IMR-90 (cell line): Measurements from ENCODE around the gene AP1S2. TPM values are rescaled to one million over a fixed set of nuclear protein-coding genes. Genes with fewer than 3 reads are reported as not detected.

ENCODE experiments used
- ATAC-seq: fragments of 200-7000 bp; cut with Tn5 transposase; 2 replicates; pipeline ENCODE4 v1.9.1; 2020; ENCODE audit warnings: low read depth, mild to moderate bottlenecking, moderate library complexity
- BruUV-seq: library from RNA; stranded (reverse); fragments of 400-500 nt; replicated peaks from 2 replicates; lab custom pipeline; 2021; lab: Mats Ljungman, UMichigan
- CTCF ChIA-PET: fragments of 300-600 bp; formaldehyde crosslinking; extraction: SDS; loops from one replicate; lab custom pipeline; 2021; ENCODE audit warnings: antibody characterized with exemption; lab: Yijun Ruan, JAX
- POLR2A ChIA-PET: fragments of 300-600 bp; sonication (Branson Sonifier 250); formaldehyde crosslinking; loops from one replicate; lab custom pipeline; 2022; ENCODE audit warnings: antibody characterized with exemption; ENCODE audit not compliant: unreplicated experiment; lab: Charles Lee
- DNase-seq: peaks from one replicate; pipeline ENCODE4 v3.0.0; 2013
- H2AFZ ChIP-seq: replicated peaks from 2 replicates; pipeline ENCODE3; 2013; ENCODE audit warnings: low read length, mild to moderate bottlenecking; ENCODE audit not compliant: poor library complexity
- H2AK5ac ChIP-seq: 2 replicates; pipeline ENCODE4 v1.6.1; 2013; ENCODE audit warnings: low read depth, low read length, inconsistent platforms
- H2AK9ac ChIP-seq: replicated peaks from 2 replicates; pipeline ENCODE3; 2013; ENCODE audit warnings: mild to moderate bottlenecking, low read depth, low read length, moderate library complexity; ENCODE audit not compliant: poor library complexity
- H2BK120ac ChIP-seq: 2 replicates; pipeline ENCODE4 v1.6.1; 2013; ENCODE audit warnings: low read depth, low read length, inconsistent platforms
- H2BK15ac ChIP-seq: 3 replicates; pipeline ENCODE4 v1.6.1; 2013; ENCODE audit warnings: low read depth, low read length, inconsistent platforms
- H2BK20ac ChIP-seq: 2 replicates; pipeline ENCODE4 v1.6.1; 2013; ENCODE audit warnings: low read depth, mild to moderate bottlenecking, inconsistent platforms, low read length, moderate library complexity
- H2BK5ac ChIP-seq: 2 replicates; pipeline ENCODE4 v1.6.1; 2013; ENCODE audit warnings: mild to moderate bottlenecking, low read depth, low read length, inconsistent platforms; ENCODE audit not compliant: poor library complexity, severe bottlenecking
- H3K14ac ChIP-seq: replicated peaks from 2 replicates; pipeline ENCODE4 v1.6.1; 2013; ENCODE audit warnings: low read depth, low read length, inconsistent platforms
- H3K18ac ChIP-seq: 2 replicates; pipeline ENCODE4 v1.6.1; 2013; ENCODE audit warnings: low read depth, low read length, control low read depth
- H3K23ac ChIP-seq: 2 replicates; pipeline ENCODE4 v1.6.1; 2013; ENCODE audit warnings: low read depth, low read length, inconsistent platforms
- H3K27ac ChIP-seq: 2 replicates; pipeline ENCODE4 v1.5.1; 2013; ENCODE audit warnings: mild to moderate bottlenecking, control low read depth, low read length; ENCODE audit not compliant: insufficient read depth
- H3K27me3 ChIP-seq: 2 replicates; pipeline ENCODE4 v1.6.1; 2013; ENCODE audit warnings: low read length; ENCODE audit not compliant: control insufficient read depth, insufficient read depth
- H3K36me3 ChIP-seq: 2 replicates; pipeline ENCODE4 v1.6.1; 2013; ENCODE audit warnings: low read length, mixed read lengths; ENCODE audit not compliant: control insufficient read depth, insufficient read depth
- H3K4ac ChIP-seq: 2 replicates; pipeline ENCODE4 v1.6.1; 2013; ENCODE audit warnings: low read depth, low read length, inconsistent platforms
- H3K4me1 ChIP-seq: 2 replicates; pipeline ENCODE4 v1.6.1; 2013; ENCODE audit warnings: low read length, mixed read lengths; ENCODE audit not compliant: control insufficient read depth, insufficient read depth
- H3K4me2 ChIP-seq: 2 replicates; pipeline ENCODE4 v1.6.1; 2013; ENCODE audit warnings: low read depth, mild to moderate bottlenecking, control low read depth, low read length, moderate library complexity
- H3K4me3 ChIP-seq: 2 replicates; pipeline ENCODE4 v1.5.1; 2013; ENCODE audit warnings: low read depth, mild to moderate bottlenecking, control low read depth, low read length, moderate library complexity; ENCODE audit not compliant: insufficient read depth
- H3K56ac ChIP-seq: 2 replicates; pipeline ENCODE4 v1.6.1; 2013; ENCODE audit warnings: low read length, inconsistent platforms; ENCODE audit not compliant: insufficient read depth; ENCODE audit errors: extremely low read depth
- H3K79me1 ChIP-seq, 2 experiments: 2 replicates each; pipeline ENCODE4 v1.6.1; 2013; ENCODE audit warnings: low read length in 2 of 2, inconsistent platforms in 1 of 2, low read depth in 1 of 2
- H3K9ac ChIP-seq: 2 replicates; pipeline ENCODE4 v1.6.1; 2013; ENCODE audit warnings: low read depth, low read length, control low read depth
- H3K9me1 ChIP-seq: 2 replicates; pipeline ENCODE4 v1.6.1; 2013; ENCODE audit warnings: low read length, inconsistent platforms; ENCODE audit not compliant: insufficient read depth
- H3K9me3 ChIP-seq: 2 replicates; pipeline ENCODE4 v1.6.1; 2013; ENCODE audit warnings: low read length; ENCODE audit not compliant: control insufficient read depth, insufficient read depth
- H4K20me1 ChIP-seq: 2 replicates; pipeline ENCODE4 v1.6.1; 2013; ENCODE audit warnings: low read length, inconsistent platforms; ENCODE audit not compliant: insufficient read depth
- H4K5ac ChIP-seq: 2 replicates; pipeline ENCODE4 v1.6.1; 2013; ENCODE audit warnings: mild to moderate bottlenecking, low read depth, low read length, control low read depth
- H4K8ac ChIP-seq, 2 experiments: 2 replicates each; pipeline ENCODE4 v1.6.1; 2013; ENCODE audit warnings: low read depth in 2 of 2, low read length in 2 of 2, control low read depth in 1 of 2, inconsistent platforms in 1 of 2
- H4K91ac ChIP-seq: 2 replicates; pipeline ENCODE4 v1.6.1; 2013; ENCODE audit warnings: low read depth, low read length, inconsistent platforms; ENCODE audit not compliant: insufficient read depth
- CEBPB ChIP-seq: IDR thresholded peaks from 2 replicates; pipeline ENCODE4 v1.6.1; 2012; ENCODE audit warnings: low read depth, low read length, improper control_type of control experiment
- CHD1 ChIP-seq: IDR thresholded peaks from 2 replicates; pipeline ENCODE4 v1.6.1; 2012; ENCODE audit warnings: low read depth, low read length, improper control_type of control experiment
- CTCF ChIP-seq: conservative IDR thresholded peaks from 2 replicates; pipeline ENCODE4 v1.5.1; 2012; ENCODE audit warnings: mild to moderate bottlenecking, low read depth, low read length, improper control_type of control experiment
- FOS ChIP-seq: fragments of 150-350 bp; IDR thresholded peaks from 2 replicates; pipeline ENCODE4 v1.6.1; 2016; ENCODE audit warnings: low read depth, low read length
- MAFK ChIP-seq: IDR thresholded peaks from 2 replicates; pipeline ENCODE4 v1.6.1; 2012; ENCODE audit warnings: low read depth, low read length, improper control_type of control experiment
- MAZ ChIP-seq: IDR thresholded peaks from 2 replicates; pipeline ENCODE4 v1.6.1; 2012; ENCODE audit warnings: low read depth, mild to moderate bottlenecking, low read length, improper control_type of control experiment, moderate library complexity, borderline replicate concordance
- MXI1 ChIP-seq: IDR thresholded peaks from 2 replicates; pipeline ENCODE4 v1.6.1; 2012; ENCODE audit warnings: low read depth, mild to moderate bottlenecking, low read length, moderate library complexity, borderline replicate concordance
- RCOR1 ChIP-seq: IDR thresholded peaks from 2 replicates; pipeline ENCODE4 v1.6.1; 2012; ENCODE audit warnings: mild to moderate bottlenecking, low read length, improper control_type of control experiment; ENCODE audit not compliant: insufficient replicate concordance
- RFX5 ChIP-seq: IDR thresholded peaks from 2 replicates; pipeline ENCODE4 v1.8.0; 2012; ENCODE audit warnings: low read depth, mild to moderate bottlenecking, low read length, moderate library complexity
- SMC3 ChIP-seq: fragments of 150-350 bp; IDR thresholded peaks from 2 replicates; pipeline ENCODE4 v1.6.1; 2016; ENCODE audit warnings: low read depth, mild to moderate bottlenecking, antibody characterized with exemption, low read length, moderate library complexity
- WGBS, 2 experiments: methylation state at CpG; one replicate each; pipeline versions ENCODE4 v1.1.5 to v1.1.7; 2013; ENCODE audit warnings: missing lambda C conversion rate in 2 of 2; ENCODE audit not compliant: insufficient read length in 1 of 2; ENCODE audit errors: extremely low coverage in 2 of 2; 5-methylcytosine and 5-hydroxymethylcytosine counted together
- dilution Hi-C: fragments of 300-500 bp; cut with HindIII; formaldehyde crosslinking; loops from one replicate; pipeline ENCODE4 v1.14.3; 2018; ENCODE audit warnings: low sequenced_read_pairs; ENCODE audit not compliant: unreplicated experiment
- in situ Hi-C: fragments of 300-500 bp; cut with MboI; formaldehyde crosslinking; loops from 3 replicates; pipeline ENCODE4 v1.14.3; 2019; ENCODE audit warnings: low sequenced_read_pairs, inconsistent platforms, mixed read lengths
- intact Hi-C: fragments of 100-400 bp; cut with micrococcal nuclease; formaldehyde crosslinking; loops from 2 replicates; pipeline ENCODE4 v1.10.0; 2022
- polyA plus RNA-seq, 3 experiments: library from polyadenylated mRNA; depleted of rRNA; stranded (reverse); fragments of >200 nt; gene quantifications; 2 replicates each; pipeline ENCODE4 v1.2.3, GENCODE V29; 2012; ENCODE audit warnings: low replicate concordance in 1 of 3
- total RNA-seq: library from RNA; depleted of rRNA; stranded (reverse); fragments of >200 nt; gene quantifications from 2 replicates; pipeline ENCODE4 v1.2.3, GENCODE V29; 2012

AP1S2 gene
- total and polyA plus RNA-seq, 2 of the 4 experiments (the other 2 are of a cell fraction) = 28.3 to 46.5 TPM

DNA sequence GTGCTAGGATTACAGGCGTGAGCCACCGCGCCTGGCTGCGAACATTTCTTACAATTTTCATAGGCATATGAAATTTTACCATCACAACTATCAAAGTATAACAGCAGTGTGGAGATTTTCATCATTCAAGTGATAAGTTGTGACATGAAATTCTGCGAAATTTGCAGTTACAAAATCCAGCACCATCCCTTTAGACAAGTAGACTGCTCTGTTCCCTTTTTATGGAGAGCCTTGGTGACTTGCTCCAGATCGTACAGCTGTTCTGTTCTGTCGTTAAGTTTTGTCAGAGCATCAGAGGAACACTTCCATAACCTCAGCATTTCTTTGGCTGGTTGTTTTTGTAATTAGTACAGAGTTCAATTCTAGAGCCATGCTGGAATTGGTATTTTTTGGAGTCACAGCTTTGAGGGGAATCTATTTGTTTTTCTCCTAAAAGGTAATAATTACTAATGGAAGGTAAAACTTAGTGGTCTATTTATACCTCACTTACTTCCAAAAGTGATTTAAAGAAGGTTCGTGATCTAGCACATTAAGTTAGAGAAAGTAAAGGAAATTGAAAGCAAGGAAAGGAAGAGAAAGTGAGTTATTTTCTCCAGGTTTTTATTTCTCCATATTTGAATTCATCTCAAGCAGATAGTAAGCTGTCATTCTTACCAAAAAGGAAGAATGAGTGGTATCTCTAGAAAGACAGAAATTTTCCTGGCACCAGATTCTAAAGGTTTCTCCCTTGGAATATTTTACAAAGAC lies 42.2 kb downstream of the AP1S2 start:
- Histone ChIP-seq H2BK15ac (no peak overlapping the region), H3K4ac (no peak overlapping the region), H3K36me3 (peaks cover 28% of the 10 kb centered on the region), H3K27ac (no peak overlapping the region), H3K9me3 (no peaks in the 10 kb centered on the region), H2AK5ac (no peak overlapping the region), H3K23ac (no peak overlapping the region), H3K4me2 (no peak overlapping the region), H3K18ac (no peak overlapping the region), H3K4me3 (no peak overlapping the region), H2BK5ac (no peak overlapping the region), H3K56ac (no peak overlapping the region), H2BK120ac (no peak overlapping the region), H4K5ac (no peak overlapping the region), H3K4me1 (peaks cover 2% of the 10 kb centered on the region; the same call in 1 of the 2 replicates), H3K14ac (no peak overlapping the region), H3K9ac (no peak overlapping the region), H4K91ac (no peak overlapping the region), H2AFZ (no peak overlapping the region), H2AK9ac (no peak overlapping the region), H3K27me3 (no peaks in the 10 kb centered on the region), H3K9me1 (peaks cover 3% of the 10 kb centered on the region), H3K79me1 (no peaks in the 10 kb centered on the region; a peak in 1 of 4 replicates), H4K8ac (no peak overlapping the region), H4K20me1 (no peaks in the 10 kb centered on the region), H2BK20ac (no peak overlapping the region)
- dilution Hi-C loops (no loop called here), in situ Hi-C loops (loop anchor here (25.0 kb wide), 1 partner anchor 875 kb away; no protein-coding TSS in a partner anchor), intact Hi-C loops (no loop called here)
- CTCF ChIA-PET = no interaction called here
- DNase-seq = no peak
- BruUV-seq = no TSS peak
- TF ChIP-seq RFX5 = no peak
- TF ChIP-seq FOS = no peak
- TF ChIP-seq CTCF = no peak
- no peak for TF ChIP-seq MAZ
- TF ChIP-seq SMC3 = no peak
- no peak for TF ChIP-seq CEBPB
- TF ChIP-seq CHD1 = no peak
- TF ChIP-seq MXI1 = no peak
- no peak for TF ChIP-seq MAFK
- no peak for TF ChIP-seq RCOR1
- POLR2A ChIA-PET = no interaction called here
- ATAC-seq = no peak
- no CpG with 5 or more reads among the region's 8 CpGs for WGBS, 2 experiments
